ENCODE data around the gene ZNF141. TPM values are rescaled to one million over a fixed set of nuclear protein-coding genes. Genes with fewer than 3 reads are reported as not detected.

The ZNF141 gene
- total RNA-seq, 1 experiment from 2014 or later, result 42.1 TPM

DNA sequence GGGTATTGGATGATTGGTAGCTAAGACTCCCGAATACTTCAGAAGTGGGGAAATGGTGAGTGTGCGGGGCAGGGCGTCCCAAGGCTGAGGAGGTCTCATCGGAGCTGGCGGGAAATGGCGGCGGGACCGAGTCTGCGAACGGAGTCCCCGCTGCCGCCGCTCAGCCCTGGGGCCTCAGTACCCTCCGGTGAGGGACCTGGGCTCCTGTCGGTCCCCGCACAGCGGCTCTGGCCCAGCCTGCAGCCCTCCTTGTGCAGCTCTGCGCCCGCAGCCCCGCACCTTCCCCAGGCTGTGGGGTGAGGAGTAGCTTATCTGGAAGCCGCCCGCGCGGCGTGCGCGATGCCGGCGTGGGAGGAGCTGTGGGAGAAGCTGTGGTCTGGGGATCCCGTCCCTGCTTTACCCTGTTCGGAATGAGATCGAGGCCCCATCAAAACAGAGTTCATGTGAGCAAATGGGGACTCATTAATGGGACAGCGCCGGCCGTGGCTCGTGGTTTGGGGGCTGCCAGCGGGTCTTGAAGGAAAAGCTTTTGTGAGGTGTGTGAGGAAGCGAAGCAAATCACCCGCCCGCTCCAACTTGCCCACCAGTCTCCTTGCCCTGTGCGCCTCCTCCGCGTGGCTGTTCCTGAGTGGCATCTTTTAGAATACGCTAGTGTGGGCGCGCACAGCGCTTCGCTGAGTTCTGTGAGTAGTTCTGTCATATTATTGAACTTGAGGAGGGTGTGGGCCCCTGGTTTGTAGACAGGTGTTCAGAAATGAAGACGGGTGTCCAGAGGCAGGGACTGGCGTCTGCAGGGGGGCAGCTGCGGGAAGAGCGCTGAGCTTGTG, 531 bp downstream of the ZNF141 start:
- Histone ChIP-seq H2AK5ac (ENCODE audit: insufficient read length, low read length) (no peak overlapping the region), H3K23me2 (ENCODE audit: insufficient read length, low read depth, low read length, poor library complexity, severe bottlenecking) (peaks cover 27% of the 10 kb centered on the region), H4K20me1 (ENCODE audit: control insufficient read depth, insufficient read depth, insufficient read length) (no peaks in the 10 kb centered on the region), H2AFZ (ENCODE audit: low read length) (no peak overlapping the region), H4K91ac (ENCODE audit: insufficient read length, low read depth, low read length) (no peak overlapping the region), H3T11ph (ENCODE audit: low read length) (no peak overlapping the region), H3K4me2 (ENCODE audit: insufficient read depth, insufficient read length, low read length) (peak overlapping the region; percentile 94), H2BK15ac (ENCODE audit: low read depth, low read length) (no peak overlapping the region), H3K4ac (ENCODE audit: low read depth, low read length) (no peak overlapping the region), H2BK20ac (ENCODE audit: low read depth, low read length, poor library complexity, severe bottlenecking) (no peak overlapping the region), H2BK5ac (ENCODE audit: insufficient read length, low read length) (no peak overlapping the region), H3K27ac (ENCODE audit: insufficient read length, low read depth, low read length) (no peak overlapping the region), H3K79me2 (ENCODE audit: insufficient read depth, low read length) (peaks cover 36% of the 10 kb centered on the region), H3K9ac (ENCODE audit: extremely low read depth, insufficient read length, low read length) (peak overlapping the region; percentile 91), H2BK12ac (ENCODE audit: insufficient read length, low read depth, low read length) (no peak overlapping the region), H3K18ac (ENCODE audit: insufficient read length, low read depth, low read length) (peak overlapping the region; percentile 68), H4K5ac (ENCODE audit: insufficient read length, low read depth, low read length) (no peak overlapping the region), H2BK120ac (ENCODE audit: low read depth, low read length, poor library complexity, severe bottlenecking) (no peak overlapping the region), H3K9me3 (ENCODE audit: control insufficient read depth, low read depth, low read length) (no peaks in the 10 kb centered on the region), H3K14ac (ENCODE audit: insufficient read depth, low read length) (peak overlapping the region; percentile 81), H3K23ac (ENCODE audit: insufficient read length, low read depth, low read length) (no peak overlapping the region), H4K8ac (replicated peaks; ENCODE audit: insufficient read length, low read depth, low read length) (no peak overlapping the region), H3K27me3 (ENCODE audit: insufficient read depth, low read length) (no peaks in the 10 kb centered on the region; the same call in 1 of the 2 replicates), H3K79me1 (ENCODE audit: insufficient read depth, low read depth, low read length, poor library complexity, severe bottlenecking) (peaks cover 8% of the 10 kb centered on the region), H3K4me1 (ENCODE audit: insufficient read depth, low read length) (peaks cover 8% of the 10 kb centered on the region), H3K56ac (ENCODE audit: insufficient read length, low read depth, low read length) (no peak overlapping the region)
- DNase-seq, result no peak
- Mint-ChIP-seq H3K27ac (peak overlapping the region; percentile 96 to 99 (median 98)), H3K9me3 (peaks cover 7 to 64% of the 10 kb centered on the region in 2 experiments), H3K27me3 (ENCODE audit: low read depth) (peaks cover 10% of the 10 kb centered on the region), H3K4me1 (peaks cover 14 to 27% of the 10 kb centered on the region in 2 experiments), H3K4me3 (peak overlapping the region; percentile 99), H3K36me3 (ENCODE audit: insufficient read depth in 1 of 3, low read depth in 3 of 3) (peaks cover 26 to 50% (median 42%) of the 10 kb centered on the region in 3 experiments)
- TF ChIP-seq, protein P1, sequence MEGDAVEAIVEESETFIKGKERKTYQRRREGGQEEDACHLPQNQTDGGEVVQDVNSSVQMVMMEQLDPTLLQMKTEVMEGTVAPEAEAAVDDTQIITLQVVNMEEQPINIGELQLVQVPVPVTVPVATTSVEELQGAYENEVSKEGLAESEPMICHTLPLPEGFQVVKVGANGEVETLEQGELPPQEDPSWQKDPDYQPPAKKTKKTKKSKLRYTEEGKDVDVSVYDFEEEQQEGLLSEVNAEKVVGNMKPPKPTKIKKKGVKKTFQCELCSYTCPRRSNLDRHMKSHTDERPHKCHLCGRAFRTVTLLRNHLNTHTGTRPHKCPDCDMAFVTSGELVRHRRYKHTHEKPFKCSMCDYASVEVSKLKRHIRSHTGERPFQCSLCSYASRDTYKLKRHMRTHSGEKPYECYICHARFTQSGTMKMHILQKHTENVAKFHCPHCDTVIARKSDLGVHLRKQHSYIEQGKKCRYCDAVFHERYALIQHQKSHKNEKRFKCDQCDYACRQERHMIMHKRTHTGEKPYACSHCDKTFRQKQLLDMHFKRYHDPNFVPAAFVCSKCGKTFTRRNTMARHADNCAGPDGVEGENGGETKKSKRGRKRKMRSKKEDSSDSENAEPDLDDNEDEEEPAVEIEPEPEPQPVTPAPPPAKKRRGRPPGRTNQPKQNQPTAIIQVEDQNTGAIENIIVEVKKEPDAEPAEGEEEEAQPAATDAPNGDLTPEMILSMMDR (conservative IDR thresholded peaks at IDR 0.05), result no peak
- no CpG with 5 or more reads among the region's 52 CpGs for WGBS (ENCODE audit: extremely low coverage, insufficient read length, low lambda C conversion rate)
